Raji (cell line): Measurements from ENCODE around the gene USP6.

ENCODE experiments used
- POLR2A ChIP-seq: IDR thresholded peaks from 2 replicates; pipeline ENCODE4 v1.6.1; 2011; ENCODE audit warnings: low read depth, low read length, control low read depth; ENCODE audit not compliant: insufficient read depth

USP6 gene

GRCh38 chr17:5181509-5182305 lies 65.9 kb downstream of the USP6 start:
- TF ChIP-seq POLR2A = no peak

DNA sequence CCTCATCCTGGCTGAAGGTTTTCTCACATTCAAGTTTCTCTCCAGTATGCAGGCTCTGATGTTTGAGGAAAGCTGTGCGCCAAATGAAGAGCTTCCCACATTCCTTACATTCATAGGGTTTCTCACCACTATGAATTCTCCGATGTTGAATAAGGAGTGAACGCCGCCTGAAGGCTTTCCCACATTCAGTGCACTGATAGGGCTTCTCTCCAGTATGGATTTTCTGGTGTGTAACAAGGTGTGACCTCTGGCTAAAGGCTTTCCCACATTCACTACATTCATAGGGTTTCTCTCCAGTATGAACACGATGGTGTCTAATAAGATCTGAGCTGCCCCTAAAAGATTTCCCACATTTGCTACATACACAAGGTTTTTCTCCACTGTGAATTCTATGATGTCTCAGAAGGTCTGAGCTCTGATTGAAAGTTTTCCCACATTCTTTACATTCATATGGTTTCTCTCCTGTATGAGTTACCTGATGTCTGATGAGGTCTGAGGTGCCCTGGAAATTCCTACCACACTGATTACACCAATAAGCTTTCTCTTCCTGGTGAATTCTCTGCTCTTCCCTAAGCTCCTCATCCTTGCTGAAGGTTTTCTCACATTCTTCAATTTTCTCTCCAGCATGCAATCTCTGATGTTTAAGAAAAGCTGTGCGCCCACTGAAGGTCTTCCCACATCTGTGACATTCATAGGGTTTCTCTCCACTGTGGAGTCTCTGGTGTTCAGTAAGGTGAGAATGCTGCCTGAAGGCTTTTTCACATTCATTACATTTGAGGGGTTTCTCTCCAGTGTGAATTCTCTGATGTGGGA lies 67.0 kb downstream of the USP6 start:
- TF ChIP-seq POLR2A = no peak

DNA sequence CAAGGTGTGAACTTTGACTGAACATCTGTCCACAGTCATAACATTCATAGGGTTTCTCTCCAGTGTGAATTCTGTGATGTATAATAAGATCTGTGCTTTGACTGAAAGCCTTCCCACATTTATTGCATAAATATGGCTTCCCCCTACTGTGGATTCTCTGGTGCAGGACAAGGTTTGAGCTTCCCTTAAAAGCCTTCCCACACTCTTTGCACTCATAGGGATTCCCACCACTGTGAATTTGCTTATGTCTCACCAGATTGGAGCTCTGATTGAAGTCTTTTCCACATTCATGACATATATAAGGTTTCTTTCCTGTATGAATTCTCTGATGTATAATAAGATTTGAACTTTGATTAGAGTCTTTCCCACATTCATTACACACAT lies 67.6 kb downstream of the USP6 start:
- TF ChIP-seq POLR2A = no peak

- TF ChIP-seq POLR2A = no peak
Measured at GRCh38 chr17:5184288-5184687, 68.5 kb downstream of the USP6 start.

DNA sequence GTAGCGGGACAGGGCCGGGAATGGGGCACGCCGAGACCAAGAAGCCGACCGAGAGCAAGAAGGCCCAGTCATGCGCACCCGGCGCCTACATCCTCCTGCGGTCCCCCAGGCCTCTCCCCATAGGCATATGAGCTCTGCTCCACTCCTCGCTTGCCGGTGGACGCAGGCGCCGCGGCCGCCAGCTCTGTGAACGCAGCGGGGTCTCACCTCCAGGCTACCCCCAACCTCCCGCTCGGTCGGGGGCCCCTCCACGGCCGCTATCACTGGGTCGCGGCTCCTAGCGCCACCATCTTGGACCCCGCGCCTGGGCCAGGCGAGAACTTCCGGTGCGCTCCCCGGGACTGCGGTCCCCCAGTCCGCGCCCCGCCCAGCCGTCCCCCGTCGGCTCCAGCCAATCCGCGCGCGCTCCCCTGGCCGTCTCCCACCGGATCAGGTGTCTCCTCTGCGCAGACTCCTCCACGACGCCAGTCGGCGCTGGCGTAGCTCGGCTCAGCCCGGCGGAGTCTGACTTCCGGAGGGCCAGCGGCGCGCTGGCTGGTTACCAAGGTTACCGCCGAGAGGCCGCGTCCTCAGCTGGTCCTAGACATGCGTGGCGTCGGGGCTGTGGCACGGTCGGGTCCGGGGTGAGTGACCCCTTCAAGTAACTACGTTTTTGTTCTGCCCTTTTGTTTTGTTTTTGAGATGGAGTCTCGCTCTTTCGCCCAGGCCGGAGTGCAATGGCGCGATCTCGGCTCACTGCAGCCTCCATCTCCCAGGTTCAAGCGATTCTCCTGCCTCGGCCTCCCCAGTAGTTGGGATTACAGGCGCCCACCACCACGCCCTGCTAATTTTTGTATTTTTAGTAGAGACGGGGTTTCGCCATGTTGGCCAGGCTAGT lies 75.9 kb downstream of the USP6 start, which contains the start of gene ZNF594:
Gene ZNF594, minus strand, starts transcription at position 328 of the 877 bp plus-strand sequence. CDS start 7,612 bp downstream, outside the sequence.
- TF ChIP-seq POLR2A = peak; percentile 77

- no peak for TF ChIP-seq POLR2A
Measured at GRCh38 chr17:5194346-5194745, 78.5 kb downstream of the USP6 start.

- peak; percentile 42 for TF ChIP-seq POLR2A
Measured at GRCh38 chr17:5198472-5198871, 82.6 kb downstream of the USP6 start.

GRCh38 chr17:5200360-5200759 lies 84.5 kb downstream of the USP6 start:
- no peak for TF ChIP-seq POLR2A

- no peak for TF ChIP-seq POLR2A
Measured at GRCh38 chr17:5201011-5201410, 85.2 kb downstream of the USP6 start.

- no peak for TF ChIP-seq POLR2A
Measured at GRCh38 chr17:5203178-5203907, 87.5 kb downstream of the USP6 start.

GRCh38 chr17:5203908-5204294 lies 88.1 kb downstream of the USP6 start:
- no peak for TF ChIP-seq POLR2A

GRCh38 chr17:5209396-5209795 lies 93.6 kb downstream of the USP6 start:
- TF ChIP-seq POLR2A = no peak

- peak; percentile 53 for TF ChIP-seq POLR2A
Measured at GRCh38 chr17:5210091-5210490, 94.3 kb downstream of the USP6 start.

GRCh38 chr17:5210614-5211252 lies 94.9 kb downstream of the USP6 start:
- TF ChIP-seq POLR2A = no peak

- no peak for TF ChIP-seq POLR2A
Measured at GRCh38 chr17:5211458-5211857, 95.6 kb downstream of the USP6 start.

GRCh38 chr17:5219536-5219935 lies 103.7 kb downstream of the USP6 start:
- no peak for TF ChIP-seq POLR2A
